HCT116 (cell line): Measurements from ENCODE around the gene PRDM12.

Experiments used
- CEBPB ChIP-seq: IDR thresholded peaks from 2 replicates; pipeline ENCODE4 v1.6.1; 2012; ENCODE audit warnings: low read depth
- EGR1 ChIP-seq: IDR thresholded peaks from 2 replicates; pipeline ENCODE4 v1.6.1; 2012; ENCODE audit warnings: low read depth
- EZH2 ChIP-seq: fragments of 200-600 bp; sonication (generic); IDR thresholded peaks from 2 replicates; pipeline ENCODE4 v1.6.1; 2017; ENCODE audit warnings: antibody characterized with exemption, mixed run types
- EZH2phosphoT487 ChIP-seq: fragments of 200-600 bp; IDR thresholded peaks from 2 replicates; pipeline ENCODE4 v1.6.1; 2018; ENCODE audit warnings: antibody characterized with exemption, borderline replicate concordance
- FOSL1 ChIP-seq: IDR thresholded peaks from 2 replicates; pipeline ENCODE4 v1.6.1; 2012; ENCODE audit warnings: low read depth
- JUND ChIP-seq: IDR thresholded peaks from 2 replicates; pipeline ENCODE4 v1.6.1; 2012
- POLR2A ChIP-seq: IDR thresholded peaks from 2 replicates; pipeline ENCODE4 v1.7.0; 2011; ENCODE audit warnings: borderline replicate concordance; ENCODE audit not compliant: insufficient read depth, insufficient read length; ENCODE audit errors: extremely low read depth
- POLR2AphosphoS5 ChIP-seq: IDR thresholded peaks from 2 replicates; pipeline ENCODE4 v1.6.1; 2011; ENCODE audit warnings: mild to moderate bottlenecking, low read depth, low read length, moderate library complexity
- RAD21 ChIP-seq: IDR thresholded peaks from 2 replicates; pipeline ENCODE4 v1.6.1; 2012; ENCODE audit warnings: low read depth, mild to moderate bottlenecking
- SIN3A ChIP-seq: IDR thresholded peaks from 2 replicates; pipeline ENCODE4 v1.6.1; 2012; ENCODE audit warnings: low read depth
- TF ChIP-seq, protein P1 (sequence below), 3 experiments: fragments of 200-600 bp in 1 of 3; sonication (generic) in 1 of 3; IDR thresholded peaks in 2 of 3; conservative IDR thresholded peaks in 1 of 3; 2 replicates each; pipeline ENCODE4 v1.5.1; 2012 to 2017; ENCODE audit warnings: low read depth in 2 of 3, low read length in 2 of 3, antibody characterized with exemption in 1 of 3, borderline replicate concordance in 1 of 3, control low read depth in 1 of 3, mild to moderate bottlenecking in 1 of 3, mixed read lengths in 1 of 3, mixed run types in 1 of 3, moderate library complexity in 1 of 3; ENCODE audit not compliant: insufficient read depth in 1 of 3
- TF ChIP-seq, protein P2 (sequence below): IDR thresholded peaks from 2 replicates; pipeline ENCODE4 v1.6.1; 2012
- TF ChIP-seq, protein P3 (sequence below): IDR thresholded peaks from 2 replicates; pipeline ENCODE4 v1.6.1; 2011; ENCODE audit warnings: mild to moderate bottlenecking, low read length, moderate library complexity; ENCODE audit not compliant: insufficient replicate concordance; ENCODE audit errors: extremely low read depth

DNA sequence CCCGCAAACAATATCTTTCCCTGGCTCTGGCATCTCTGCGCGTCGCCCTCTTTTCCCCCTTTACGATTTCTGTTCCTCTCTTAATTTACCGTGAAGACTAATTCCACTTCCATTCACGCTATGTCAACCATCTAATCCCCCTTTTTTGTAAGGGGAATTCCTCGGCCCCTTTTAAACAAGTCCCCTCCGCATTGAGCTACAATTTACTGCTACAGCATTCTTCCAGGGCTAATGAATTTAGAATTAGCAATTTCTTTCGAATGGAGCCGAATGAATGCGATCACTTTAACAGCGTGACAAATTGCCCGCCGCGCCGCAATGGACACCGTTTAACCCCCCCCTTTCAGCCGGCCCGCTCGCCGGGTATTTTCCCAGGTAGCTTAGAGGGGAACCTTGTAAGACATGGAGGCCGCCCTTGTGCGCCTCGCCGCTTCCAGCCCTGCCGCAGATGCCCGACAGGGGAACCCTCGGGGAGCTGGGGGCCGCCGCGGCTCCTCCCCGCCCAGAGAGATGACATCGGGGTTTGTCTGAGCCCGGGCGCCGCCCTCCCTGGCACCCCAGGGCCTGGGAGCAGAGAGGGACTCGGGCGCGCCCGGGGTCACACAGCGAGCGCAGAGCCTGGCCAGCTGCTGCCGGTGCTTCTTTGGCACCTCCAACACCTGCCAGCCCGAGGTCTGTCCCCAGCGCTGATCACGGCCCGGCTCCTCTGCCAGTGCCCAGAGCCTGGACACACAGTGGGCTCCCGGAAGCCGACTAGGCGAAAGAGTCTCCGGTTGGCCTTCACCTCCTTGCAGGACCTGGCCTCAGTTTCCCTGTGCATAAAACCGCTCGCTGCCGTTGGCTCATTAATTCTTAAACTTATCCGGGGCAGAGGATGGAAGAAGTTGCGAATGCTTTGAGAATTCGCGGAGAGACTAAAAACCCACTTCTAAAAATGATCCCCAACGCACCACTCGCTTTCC lies 1.3 kb downstream of the PRDM12 start:
- no peak for TF ChIP-seq JUND
- TF ChIP-seq, protein P1, sequence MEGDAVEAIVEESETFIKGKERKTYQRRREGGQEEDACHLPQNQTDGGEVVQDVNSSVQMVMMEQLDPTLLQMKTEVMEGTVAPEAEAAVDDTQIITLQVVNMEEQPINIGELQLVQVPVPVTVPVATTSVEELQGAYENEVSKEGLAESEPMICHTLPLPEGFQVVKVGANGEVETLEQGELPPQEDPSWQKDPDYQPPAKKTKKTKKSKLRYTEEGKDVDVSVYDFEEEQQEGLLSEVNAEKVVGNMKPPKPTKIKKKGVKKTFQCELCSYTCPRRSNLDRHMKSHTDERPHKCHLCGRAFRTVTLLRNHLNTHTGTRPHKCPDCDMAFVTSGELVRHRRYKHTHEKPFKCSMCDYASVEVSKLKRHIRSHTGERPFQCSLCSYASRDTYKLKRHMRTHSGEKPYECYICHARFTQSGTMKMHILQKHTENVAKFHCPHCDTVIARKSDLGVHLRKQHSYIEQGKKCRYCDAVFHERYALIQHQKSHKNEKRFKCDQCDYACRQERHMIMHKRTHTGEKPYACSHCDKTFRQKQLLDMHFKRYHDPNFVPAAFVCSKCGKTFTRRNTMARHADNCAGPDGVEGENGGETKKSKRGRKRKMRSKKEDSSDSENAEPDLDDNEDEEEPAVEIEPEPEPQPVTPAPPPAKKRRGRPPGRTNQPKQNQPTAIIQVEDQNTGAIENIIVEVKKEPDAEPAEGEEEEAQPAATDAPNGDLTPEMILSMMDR (IDR thresholded peaks at IDR 0.05 in 2 of 3, conservative IDR thresholded peaks at IDR 0.05 in 1 of 3; ENCODE audit: borderline replicate concordance in 1 of 3, insufficient read depth in 1 of 3, low read depth in 2 of 3, low read length in 2 of 3), result no peak
- TF ChIP-seq, protein P2, sequence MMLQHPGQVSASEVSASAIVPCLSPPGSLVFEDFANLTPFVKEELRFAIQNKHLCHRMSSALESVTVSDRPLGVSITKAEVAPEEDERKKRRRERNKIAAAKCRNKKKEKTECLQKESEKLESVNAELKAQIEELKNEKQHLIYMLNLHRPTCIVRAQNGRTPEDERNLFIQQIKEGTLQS, result no peak
- no peak for TF ChIP-seq EZH2phosphoT487
- no peak for TF ChIP-seq EZH2
- TF ChIP-seq POLR2AphosphoS5, result no peak
- no peak for TF ChIP-seq RAD21
- no peak for TF ChIP-seq SIN3A
- TF ChIP-seq, protein P3, sequence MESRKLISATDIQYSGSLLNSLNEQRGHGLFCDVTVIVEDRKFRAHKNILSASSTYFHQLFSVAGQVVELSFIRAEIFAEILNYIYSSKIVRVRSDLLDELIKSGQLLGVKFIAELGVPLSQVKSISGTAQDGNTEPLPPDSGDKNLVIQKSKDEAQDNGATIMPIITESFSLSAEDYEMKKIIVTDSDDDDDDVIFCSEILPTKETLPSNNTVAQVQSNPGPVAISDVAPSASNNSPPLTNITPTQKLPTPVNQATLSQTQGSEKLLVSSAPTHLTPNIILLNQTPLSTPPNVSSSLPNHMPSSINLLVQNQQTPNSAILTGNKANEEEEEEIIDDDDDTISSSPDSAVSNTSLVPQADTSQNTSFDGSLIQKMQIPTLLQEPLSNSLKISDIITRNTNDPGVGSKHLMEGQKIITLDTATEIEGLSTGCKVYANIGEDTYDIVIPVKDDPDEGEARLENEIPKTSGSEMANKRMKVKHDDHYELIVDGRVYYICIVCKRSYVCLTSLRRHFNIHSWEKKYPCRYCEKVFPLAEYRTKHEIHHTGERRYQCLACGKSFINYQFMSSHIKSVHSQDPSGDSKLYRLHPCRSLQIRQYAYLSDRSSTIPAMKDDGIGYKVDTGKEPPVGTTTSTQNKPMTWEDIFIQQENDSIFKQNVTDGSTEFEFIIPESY, result no peak
- TF ChIP-seq CEBPB, result no peak
- no peak for TF ChIP-seq FOSL1
- no peak for TF ChIP-seq EGR1
- TF ChIP-seq POLR2A, result no peak
